SK-N-SH (cell line): ENCODE results near the gene PDE4D. TPM values are rescaled to one million over a fixed set of nuclear protein-coding genes. Genes with fewer than 3 reads are reported as not detected.

Source experiments
- CTCF ChIA-PET: fragments of 300-600, 350-600 bp; formaldehyde crosslinking; extraction: SDS; loops from one replicate; lab custom pipeline; 2021; lab: Yijun Ruan, JAX
- POLR2A ChIA-PET: fragments of 350-600 bp; sonication (Branson Sonifier 250); formaldehyde crosslinking; extraction: SDS; loops from one replicate; lab custom pipeline; 2020; ENCODE audit warnings: antibody characterized with exemption, inconsistent platforms; lab: Yijun Ruan, JAX
- DNase-seq: peaks from one replicate; pipeline ENCODE4 v3.0.0; 2012
- H2AFZ ChIP-seq: fragments of 200-600 bp; sonication (generic); 2 replicates; pipeline ENCODE4 v1.8.1; 2016; ENCODE audit warnings: antibody characterized with exemption, mild to moderate bottlenecking, low read depth
- H3F3A ChIP-seq: fragments of 200-600 bp; sonication (generic); replicated peaks from 2 replicates; pipeline ENCODE3; 2016; ENCODE audit warnings: antibody characterized with exemption, mild to moderate bottlenecking; ENCODE audit not compliant: insufficient read depth
- H3K27ac ChIP-seq, 2 experiments: fragments of 200-500 bp in 1 of 2; fragments of 200-600 bp in 1 of 2; sonication (Bioruptor generic) in 1 of 2; sonication (generic), shearing (Covaris generic) in 1 of 2; 2 replicates each; pipeline versions ENCODE4 v1.5.1 to v1.6.1; 2014 to 2016; ENCODE audit warnings: low read depth in 2 of 2, inconsistent platforms in 1 of 2, low read length in 1 of 2, mild to moderate bottlenecking in 1 of 2, mixed read lengths in 1 of 2
- H3K27me3 ChIP-seq: fragments of 200-600 bp; sonication (generic), shearing (Covaris generic); 2 replicates; pipeline ENCODE4 v1.6.1; 2016; ENCODE audit warnings: mixed run types; ENCODE audit not compliant: insufficient read depth
- H3K36me3 ChIP-seq, 2 experiments: fragments of 200-500 bp in 1 of 2; fragments of 200-600 bp in 1 of 2; sonication (Bioruptor generic) in 1 of 2; sonication (generic) in 1 of 2; replicated peaks in 1 of 2; 2 replicates each; pipeline versions ENCODE3 to v1.5.1; 2014 to 2016; ENCODE audit warnings: low read length in 1 of 2, mild to moderate bottlenecking in 1 of 2; ENCODE audit not compliant: insufficient read depth in 2 of 2, control insufficient read depth in 1 of 2
- H3K4me1 ChIP-seq, 2 experiments: fragments of 200-500 bp in 1 of 2; fragments of 200-600 bp in 1 of 2; sonication (Bioruptor generic) in 1 of 2; sonication (generic), shearing (Covaris generic) in 1 of 2; 2 replicates each; pipeline versions ENCODE4 v1.5.1 to v1.6.1; 2014 to 2016; ENCODE audit warnings: low read depth in 1 of 2, low read length in 1 of 2, mixed run types in 1 of 2; ENCODE audit not compliant: insufficient read depth in 2 of 2, control insufficient read depth in 1 of 2
- H3K4me2 ChIP-seq: fragments of 200-600 bp; sonication (generic), shearing (Covaris generic); 2 replicates; pipeline ENCODE4 v1.6.1; 2017; ENCODE audit warnings: mixed run types
- H3K4me3 ChIP-seq, 2 experiments: fragments of 200-500 bp in 1 of 2; fragments of 200-600 bp in 1 of 2; sonication (Bioruptor generic) in 1 of 2; sonication (generic), shearing (Covaris generic) in 1 of 2; 2 replicates each; pipeline versions ENCODE4 v1.5.1 to v1.8.1; 2014 to 2016; ENCODE audit warnings: low read depth in 2 of 2, inconsistent platforms in 1 of 2, low read length in 1 of 2, mild to moderate bottlenecking in 1 of 2, mixed read lengths in 1 of 2, moderate library complexity in 1 of 2
- H3K79me2 ChIP-seq: fragments of 200-600 bp; sonication (generic); 2 replicates; pipeline ENCODE4 v1.8.1; 2017; ENCODE audit warnings: mild to moderate bottlenecking; ENCODE audit not compliant: insufficient read depth
- H3K9ac ChIP-seq: fragments of 200-600 bp; sonication (generic); 2 replicates; pipeline ENCODE4 v1.6.1; 2017; ENCODE audit warnings: mixed run types
- H3K9me2 ChIP-seq: fragments of 200-600 bp; sonication (generic); 2 replicates; pipeline ENCODE4 v1.6.1; 2017; ENCODE audit warnings: mixed run types
- H3K9me3 ChIP-seq: fragments of 200-600 bp; sonication (generic); 2 replicates; pipeline ENCODE4 v1.6.1; 2017; ENCODE audit warnings: mixed run types, mild to moderate bottlenecking, moderate library complexity
- H4K20me1 ChIP-seq: fragments of 200-600 bp; sonication (generic); 2 replicates; pipeline ENCODE4 v1.6.1; 2017; ENCODE audit warnings: mild to moderate bottlenecking, mixed run types; ENCODE audit not compliant: insufficient read depth
- ELF1 ChIP-seq: IDR thresholded peaks from 2 replicates; pipeline ENCODE4 v1.4.0; 2012
- EZH2phosphoT487 ChIP-seq: fragments of 200-600 bp; sonication (generic); IDR thresholded peaks from 2 replicates; pipeline ENCODE4 v1.6.1; 2017; ENCODE audit warnings: low read depth, mixed run types, mild to moderate bottlenecking, antibody characterized with exemption, moderate library complexity, borderline replicate concordance
- FOXJ3 ChIP-seq: sonication (generic); formaldehyde crosslinking; IDR thresholded peaks from 2 replicates; pipeline ENCODE4 v1.5.1; 2020; ENCODE audit warnings: mild to moderate bottlenecking, missing genetic modification reagents
- FOXM1 ChIP-seq: IDR thresholded peaks from 2 replicates; pipeline ENCODE4 v1.4.0; 2012; ENCODE audit warnings: low read depth, mild to moderate bottlenecking
- GABPA ChIP-seq: IDR thresholded peaks from 2 replicates; pipeline ENCODE4 v1.4.0; 2012; ENCODE audit warnings: low read depth, mild to moderate bottlenecking
- GATA2 ChIP-seq: sonication (generic); formaldehyde crosslinking; IDR thresholded peaks from 2 replicates; pipeline ENCODE4 v1.5.0; 2020; ENCODE audit warnings: mild to moderate bottlenecking, missing genetic modification reagents
- JUND ChIP-seq: IDR thresholded peaks from 2 replicates; pipeline ENCODE4 v1.4.0; 2012
- MEF2A ChIP-seq: IDR thresholded peaks from 2 replicates; pipeline ENCODE4 v1.4.0; 2012; ENCODE audit warnings: low read depth, borderline replicate concordance
- NFIC ChIP-seq: IDR thresholded peaks from 2 replicates; pipeline ENCODE4 v1.4.0; 2012; ENCODE audit warnings: borderline replicate concordance
- NRF1 ChIP-seq: IDR thresholded peaks from 2 replicates; pipeline ENCODE4 v1.6.1; 2012; ENCODE audit warnings: low read depth, mild to moderate bottlenecking, low read length
- RAD21 ChIP-seq: IDR thresholded peaks from 2 replicates; pipeline ENCODE4 v1.6.1; 2012; ENCODE audit warnings: mild to moderate bottlenecking, low read length
- RXRA ChIP-seq: IDR thresholded peaks from 2 replicates; pipeline ENCODE4 v1.4.0; 2012; ENCODE audit warnings: low read depth, mild to moderate bottlenecking, borderline replicate concordance
- SMC3 ChIP-seq: IDR thresholded peaks from 2 replicates; pipeline ENCODE4 v1.6.1; 2012; ENCODE audit warnings: low read depth, low read length, improper control_type of control experiment
- TCF12 ChIP-seq: IDR thresholded peaks from 2 replicates; pipeline ENCODE4 v1.4.0; 2012
- TEAD4 ChIP-seq: IDR thresholded peaks from 2 replicates; pipeline ENCODE4 v1.4.0; 2012; ENCODE audit warnings: mild to moderate bottlenecking, borderline replicate concordance; ENCODE audit not compliant: insufficient read depth
- YY1 ChIP-seq: IDR thresholded peaks from 2 replicates; pipeline ENCODE4 v1.4.0; 2012; ENCODE audit warnings: low read depth, mild to moderate bottlenecking
- WGBS: methylation state at CpG from one replicate; pipeline ENCODE4 v1.1.6; 2017; ENCODE audit warnings: low lambda C conversion rate; 5-methylcytosine and 5-hydroxymethylcytosine counted together
- polyA plus RNA-seq, 3 experiments: library from polyadenylated mRNA; depleted of rRNA; stranded (reverse); fragments of >200 nt; gene quantifications; 2 replicates each; pipeline ENCODE4 v1.2.3, GENCODE V29; 2012
- TF ChIP-seq, protein P1 (sequence below): IDR thresholded peaks from 2 replicates; pipeline ENCODE4; 2012
- TF ChIP-seq, protein P2 (sequence below): fragments of 150-350 bp; IDR thresholded peaks from 2 replicates; pipeline ENCODE4 v1.6.1; 2016; ENCODE audit warnings: mild to moderate bottlenecking, low read depth, low read length
- TF ChIP-seq, protein P3 (sequence below): fragments of 150-350 bp; IDR thresholded peaks from 2 replicates; pipeline ENCODE4 v1.6.1; 2017; ENCODE audit warnings: antibody characterized with exemption, low read length, low read depth, borderline replicate concordance

PDE4D gene
- polyA plus RNA-seq, 1 of the 3 experiments (the other 2 are of a cell fraction) = 2.4 TPM

DNA sequence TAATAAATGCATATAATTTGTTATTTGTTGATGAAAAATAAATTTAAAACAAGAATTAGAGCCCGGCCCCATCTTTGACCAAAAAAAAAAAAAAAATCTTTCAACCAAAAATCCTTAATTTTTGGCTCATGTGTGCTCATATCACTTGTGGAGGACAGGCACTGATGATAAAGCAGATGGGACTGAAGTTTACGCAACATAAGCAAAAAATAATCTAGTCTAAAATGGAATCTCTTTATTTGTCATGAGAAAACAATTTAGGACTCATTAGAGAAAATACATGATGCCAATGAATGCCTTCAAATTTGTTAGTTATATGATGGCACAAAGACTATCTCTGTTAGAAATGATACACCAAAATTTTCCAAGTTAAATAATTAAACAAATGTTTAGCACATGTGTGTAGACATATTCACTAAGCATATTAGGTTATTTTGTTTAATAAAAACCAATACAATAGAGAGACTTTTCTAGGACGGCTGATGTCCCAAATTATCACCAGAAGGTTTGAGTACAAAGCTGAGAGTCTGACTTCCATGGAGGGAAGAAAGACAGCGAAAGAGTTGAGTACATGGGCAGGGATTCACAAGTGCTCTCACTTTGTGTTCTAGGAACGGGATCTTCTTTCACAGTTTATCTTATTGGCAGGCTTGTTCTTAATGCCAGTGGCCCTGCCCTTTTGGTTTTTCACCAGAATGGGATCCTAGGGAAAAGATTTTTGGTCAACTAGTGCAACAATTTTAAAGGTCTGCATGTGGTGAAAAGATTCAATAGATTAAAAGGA lies 689.2 kb downstream of the PDE4D start (continued):
- TF ChIP-seq TCF12 (no peak), MEF2A (no peak), GATA2 (no peak), TEAD4 (no peak), NFIC (no peak)

DNA sequence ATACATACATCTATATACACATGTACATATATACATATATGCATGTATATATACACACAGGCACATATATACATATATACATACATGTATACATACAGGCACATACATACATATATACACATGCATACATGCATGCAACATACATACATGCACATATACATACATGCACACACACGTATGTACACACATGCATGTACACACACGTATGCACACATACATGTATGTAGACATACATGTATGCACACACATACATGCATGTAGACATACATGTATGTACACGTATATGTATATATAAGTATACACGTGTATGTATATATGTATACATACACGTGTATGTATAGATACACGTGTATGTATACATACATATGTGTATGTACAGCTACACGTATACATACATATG lies 693.7 kb downstream of the PDE4D start:
- Histone ChIP-seq H3F3A (peaks cover 14% of the 10 kb centered on the region), H3K9ac (no peak overlapping the region), H3K4me3 (no peak overlapping the region), H3K9me3 (no peaks in the 10 kb centered on the region), H3K27ac (no peak overlapping the region), H3K79me2 (no peaks in the 10 kb centered on the region), H3K4me2 (no peak overlapping the region), H3K27me3 (no peaks in the 10 kb centered on the region), H3K9me2 (no peaks in the 10 kb centered on the region), H3K36me3 (no peaks in the 10 kb centered on the region), H2AFZ (no peak overlapping the region), H4K20me1 (no peaks in the 10 kb centered on the region), H3K4me1 (peaks cover 0 to 3% of the 10 kb centered on the region in 2 experiments; a peak in 2 of 4 replicates)
- DNase-seq = no peak
- POLR2A ChIA-PET = no interaction called here
- 75% methylated on average over 7 of the region's 7 CpGs for WGBS
- CTCF ChIA-PET = no interaction called here
- no peak for TF ChIP-seq NRF1
- no peak for TF ChIP-seq GABPA
- TF ChIP-seq EZH2phosphoT487 = no peak
- no peak for TF ChIP-seq TCF12
- TF ChIP-seq TEAD4 = no peak
- no peak for TF ChIP-seq FOXJ3 (CRISPR knock-in tag)
- no peak for TF ChIP-seq SMC3
- TF ChIP-seq FOXM1 = no peak
- no peak for TF ChIP-seq RXRA
- TF ChIP-seq JUND = no peak
- TF ChIP-seq, protein P1, sequence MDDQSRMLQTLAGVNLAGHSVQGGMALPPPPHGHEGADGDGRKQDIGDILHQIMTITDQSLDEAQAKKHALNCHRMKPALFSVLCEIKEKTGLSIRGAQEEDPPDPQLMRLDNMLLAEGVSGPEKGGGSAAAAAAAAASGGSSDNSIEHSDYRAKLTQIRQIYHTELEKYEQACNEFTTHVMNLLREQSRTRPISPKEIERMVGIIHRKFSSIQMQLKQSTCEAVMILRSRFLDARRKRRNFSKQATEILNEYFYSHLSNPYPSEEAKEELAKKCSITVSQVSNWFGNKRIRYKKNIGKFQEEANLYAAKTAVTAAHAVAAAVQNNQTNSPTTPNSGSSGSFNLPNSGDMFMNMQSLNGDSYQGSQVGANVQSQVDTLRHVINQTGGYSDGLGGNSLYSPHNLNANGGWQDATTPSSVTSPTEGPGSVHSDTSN = no peak
- no peak for TF ChIP-seq GATA2
- TF ChIP-seq, protein P2, sequence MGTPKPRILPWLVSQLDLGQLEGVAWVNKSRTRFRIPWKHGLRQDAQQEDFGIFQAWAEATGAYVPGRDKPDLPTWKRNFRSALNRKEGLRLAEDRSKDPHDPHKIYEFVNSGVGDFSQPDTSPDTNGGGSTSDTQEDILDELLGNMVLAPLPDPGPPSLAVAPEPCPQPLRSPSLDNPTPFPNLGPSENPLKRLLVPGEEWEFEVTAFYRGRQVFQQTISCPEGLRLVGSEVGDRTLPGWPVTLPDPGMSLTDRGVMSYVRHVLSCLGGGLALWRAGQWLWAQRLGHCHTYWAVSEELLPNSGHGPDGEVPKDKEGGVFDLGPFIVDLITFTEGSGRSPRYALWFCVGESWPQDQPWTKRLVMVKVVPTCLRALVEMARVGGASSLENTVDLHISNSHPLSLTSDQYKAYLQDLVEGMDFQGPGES = no peak
- TF ChIP-seq, protein P3, sequence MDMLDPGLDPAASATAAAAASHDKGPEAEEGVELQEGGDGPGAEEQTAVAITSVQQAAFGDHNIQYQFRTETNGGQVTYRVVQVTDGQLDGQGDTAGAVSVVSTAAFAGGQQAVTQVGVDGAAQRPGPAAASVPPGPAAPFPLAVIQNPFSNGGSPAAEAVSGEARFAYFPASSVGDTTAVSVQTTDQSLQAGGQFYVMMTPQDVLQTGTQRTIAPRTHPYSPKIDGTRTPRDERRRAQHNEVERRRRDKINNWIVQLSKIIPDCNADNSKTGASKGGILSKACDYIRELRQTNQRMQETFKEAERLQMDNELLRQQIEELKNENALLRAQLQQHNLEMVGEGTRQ = no peak
- no peak for TF ChIP-seq YY1
- no peak for TF ChIP-seq NFIC
- TF ChIP-seq ELF1 = no peak
- no peak for TF ChIP-seq RAD21
